Measurements from ENCODE around the gene SEMA5A.

DNA sequence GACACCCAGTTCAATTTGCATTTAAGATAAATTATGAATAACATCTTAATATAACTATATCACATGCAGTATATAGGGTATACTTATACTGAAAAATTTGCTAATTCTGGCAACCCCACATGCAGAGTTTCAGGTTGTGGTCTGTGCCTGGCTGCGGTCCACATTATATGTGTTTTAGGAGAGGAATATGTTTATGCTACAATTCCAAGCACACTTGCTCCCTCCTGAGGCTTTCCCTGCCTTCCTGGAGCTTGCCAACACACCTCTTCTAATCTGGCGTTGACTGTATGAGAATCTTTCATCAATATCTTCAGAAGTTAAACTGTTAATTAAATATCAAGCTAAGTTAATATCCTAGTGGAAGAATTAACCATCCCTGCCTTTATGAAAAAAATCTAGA is 45.2 kb downstream of the SEMA5A start:
- TF ChIP-seq GATA3 (IDR thresholded peaks at IDR 0.05; ENCODE audit: low read depth, low read length), result no peak
- TF ChIP-seq GATA2 (IDR thresholded peaks at IDR 0.05; ENCODE audit: low read depth, low read length), result no peak

Data from SH-SY5Y (cell line).